H1 (cell line): ENCODE data around the gene MYBPC2. TPM values are rescaled to one million over a fixed set of nuclear protein-coding genes. Genes with fewer than 3 reads are reported as not detected.

Source experiments
- CTCF ChIA-PET: fragments of 300-600 bp; sonication (Branson Sonifier 250); formaldehyde crosslinking; loops from one replicate; lab custom pipeline; 2021; ENCODE audit not compliant: partially characterized antibody; lab: Charles Lee
- POLR2A ChIA-PET: fragments of 300-600 bp; sonication (Branson Sonifier 250); formaldehyde crosslinking; loops from one replicate; lab custom pipeline; 2021; ENCODE audit warnings: inconsistent platforms; ENCODE audit not compliant: partially characterized antibody; lab: Charles Lee
- DNase-seq, 2 experiments: peaks; one replicate each; pipeline versions ENCODE4 v3.0.0 to v3.0.0-alpha.2; 2010 to 2022; ENCODE audit warnings: low spot score in 2 of 2, low read depth in 1 of 2, mixed read lengths in 1 of 2
- FAIRE-seq: peaks from 2 replicates; lab custom pipeline; 2011; peaks lifted over from hg19 to GRCh38; lab: Jason Lieb, UNC
- H2AFZ ChIP-seq: 2 replicates; pipeline ENCODE4 v1.8.1; 2012; ENCODE audit warnings: low read length, inconsistent platforms
- H2AK5ac ChIP-seq: 2 replicates; pipeline ENCODE4 v1.6.1; 2013; ENCODE audit warnings: low read depth, low read length
- H2BK120ac ChIP-seq: replicated peaks from 2 replicates; pipeline ENCODE3; 2013; ENCODE audit warnings: low read depth, low read length, inconsistent platforms
- H2BK12ac ChIP-seq: 2 replicates; pipeline ENCODE4 v1.6.1; 2013; ENCODE audit warnings: low read depth, low read length
- H2BK15ac ChIP-seq: 2 replicates; pipeline ENCODE4 v1.6.1; 2013; ENCODE audit warnings: low read length
- H2BK20ac ChIP-seq: 2 replicates; pipeline ENCODE4 v1.6.1; 2013; ENCODE audit warnings: low read length
- H2BK5ac ChIP-seq: 2 replicates; pipeline ENCODE4 v1.6.1; 2013; ENCODE audit warnings: low read depth, low read length
- H3K14ac ChIP-seq: 2 replicates; pipeline ENCODE4 v1.6.1; 2013; ENCODE audit warnings: inconsistent platforms; ENCODE audit not compliant: insufficient read length
- H3K18ac ChIP-seq: 2 replicates; pipeline ENCODE4 v1.6.1; 2013; ENCODE audit warnings: low read length; ENCODE audit errors: extremely low read depth
- H3K23ac ChIP-seq: 2 replicates; pipeline ENCODE4 v1.6.1; 2013; ENCODE audit warnings: inconsistent platforms; ENCODE audit not compliant: insufficient read length
- H3K23me2 ChIP-seq: 2 replicates; pipeline ENCODE4 v1.6.1; 2013; ENCODE audit warnings: low read depth, low read length
- H3K27ac ChIP-seq: 2 replicates; pipeline ENCODE4 v1.6.1; 2011; ENCODE audit warnings: low read depth, low read length, inconsistent platforms
- H3K27me3 ChIP-seq, 4 experiments: replicated peaks in 1 of 4; 1 replicate in 1 of 4; 2 replicates in 3 of 4; pipeline versions ENCODE4 v1.6.1 to v1.8.1; 2011 to 2013; ENCODE audit warnings: low read length in 3 of 4, mild to moderate bottlenecking in 3 of 4, inconsistent platforms in 2 of 4, mixed read lengths in 2 of 4, moderate library complexity in 1 of 4; ENCODE audit not compliant: control insufficient read depth in 3 of 4, insufficient read depth in 3 of 4; ENCODE audit errors: extremely low read depth in 1 of 4
- H3K36me3 ChIP-seq, 4 experiments: 2 replicates each; pipeline versions ENCODE4 v1.6.1 to v1.8.1; 2011 to 2013; ENCODE audit warnings: mild to moderate bottlenecking in 4 of 4, low read length in 3 of 4, moderate library complexity in 2 of 4, control low read depth in 1 of 4, inconsistent platforms in 1 of 4; ENCODE audit not compliant: insufficient read depth in 4 of 4, control insufficient read depth in 2 of 4
- H3K4ac ChIP-seq: replicated peaks from 2 replicates; pipeline ENCODE3; 2013; ENCODE audit warnings: low read length, low read depth, mixed read lengths, inconsistent platforms; ENCODE audit not compliant: insufficient read length
- H3K4me1 ChIP-seq, 4 experiments: replicated peaks in 1 of 4; 1 replicate in 1 of 4; 2 replicates in 3 of 4; pipeline versions ENCODE4 v1.6.1 to v1.8.1; 2011 to 2013; ENCODE audit warnings: low read length in 3 of 4, inconsistent platforms in 2 of 4, mixed read lengths in 1 of 4; ENCODE audit not compliant: insufficient read depth in 4 of 4, control insufficient read depth in 3 of 4
- H3K4me2 ChIP-seq, 2 experiments: 2 replicates each; pipeline versions ENCODE4 v1.6.1 to v1.8.1; 2011 to 2013; ENCODE audit warnings: low read depth in 2 of 2, low read length in 2 of 2, control low read depth in 1 of 2, inconsistent platforms in 1 of 2, mild to moderate bottlenecking in 1 of 2; ENCODE audit not compliant: insufficient read depth in 1 of 2
- H3K4me3 ChIP-seq, 4 experiments: fragments of 200-600, 300-600 bp in 1 of 4; sonication (generic), shearing (Covaris generic), sonication (Bioruptor Twin) in 1 of 4; 2 replicates each; pipeline versions ENCODE4 v1.5.1 to v1.8.1; 2011 to 2016; ENCODE audit warnings: low read length in 4 of 4, low read depth in 3 of 4, control low read depth in 2 of 4, inconsistent platforms in 2 of 4, mild to moderate bottlenecking in 2 of 4, mixed read lengths in 1 of 4, moderate library complexity in 1 of 4; ENCODE audit not compliant: insufficient read depth in 2 of 4; ENCODE audit errors: extremely low read depth in 1 of 4
- H3K56ac ChIP-seq: replicated peaks from 2 replicates; pipeline ENCODE3; 2013; ENCODE audit warnings: low read depth, mild to moderate bottlenecking, mixed read lengths, low read length, inconsistent platforms; ENCODE audit not compliant: insufficient read length
- H3K79me1 ChIP-seq: 2 replicates; pipeline ENCODE4 v1.6.1; 2013; ENCODE audit warnings: low read depth, low read length, control low read depth
- H3K79me2 ChIP-seq, 2 experiments: 2 replicates each; pipeline versions ENCODE4 v1.6.1 to v1.8.1; 2012 to 2013; ENCODE audit warnings: low read length in 2 of 2, mild to moderate bottlenecking in 2 of 2, inconsistent platforms in 1 of 2; ENCODE audit not compliant: insufficient read depth in 2 of 2, control insufficient read depth in 1 of 2
- H3K9ac ChIP-seq, 4 experiments: replicated peaks in 1 of 4; 1 replicate in 1 of 4; 2 replicates in 3 of 4; pipeline versions ENCODE4 v1.6.1 to v1.8.1; 2011 to 2013; ENCODE audit warnings: low read depth in 3 of 4, low read length in 3 of 4, control low read depth in 2 of 4, mild to moderate bottlenecking in 2 of 4, moderate library complexity in 2 of 4, inconsistent platforms in 1 of 4; ENCODE audit errors: extremely low read depth in 1 of 4
- H3K9me3 ChIP-seq, 2 experiments: 2 replicates each; pipeline versions ENCODE4 v1.6.1 to v1.8.1; 2012 to 2013; ENCODE audit warnings: mild to moderate bottlenecking in 2 of 2, moderate library complexity in 2 of 2, control low read depth in 1 of 2, inconsistent platforms in 1 of 2, low read depth in 1 of 2, low read length in 1 of 2, mixed read lengths in 1 of 2; ENCODE audit not compliant: insufficient read depth in 2 of 2
- H4K20me1 ChIP-seq, 2 experiments: replicated peaks in 1 of 2; 2 replicates each; pipeline versions ENCODE3 to v1.8.1; 2011 to 2013; ENCODE audit warnings: inconsistent platforms in 2 of 2, low read length in 2 of 2, mild to moderate bottlenecking in 1 of 2; ENCODE audit not compliant: insufficient read depth in 2 of 2, control insufficient read depth in 1 of 2
- H4K5ac ChIP-seq: 2 replicates; pipeline ENCODE4 v1.6.1; 2013; ENCODE audit warnings: low read length, low read depth, mixed read lengths, inconsistent platforms; ENCODE audit not compliant: insufficient read length
- H4K8ac ChIP-seq: 2 replicates; pipeline ENCODE4 v1.8.0; 2013; ENCODE audit warnings: mild to moderate bottlenecking, moderate library complexity, low read length, inconsistent platforms; ENCODE audit not compliant: insufficient read depth; ENCODE audit errors: extremely low read depth
- H4K91ac ChIP-seq: replicated peaks from 2 replicates; pipeline ENCODE3; 2013; ENCODE audit warnings: low read length, mixed read lengths, inconsistent platforms; ENCODE audit not compliant: insufficient read length
- BCL11A ChIP-seq, 2 experiments: IDR thresholded peaks; one replicate each; pipeline ENCODE4 v1.6.1; 2011; ENCODE audit warnings: low read depth in 2 of 2, low read length in 2 of 2, mild to moderate bottlenecking in 2 of 2
- SIX5 ChIP-seq: IDR thresholded peaks from 2 replicates; pipeline ENCODE4 v1.6.1; 2011; ENCODE audit warnings: mild to moderate bottlenecking, low read depth, low read length
- TEAD4 ChIP-seq: IDR thresholded peaks from 2 replicates; pipeline ENCODE4 v1.6.1; 2012; ENCODE audit warnings: low read depth, low read length, inconsistent platforms, mixed read lengths
- WGBS, 2 experiments: shearing (Covaris generic) in 1 of 2; methylation state at CpG; one replicate each; pipeline versions ENCODE4 v1.1.6 to v1.1.7; 2013 to 2015; ENCODE audit warnings: low lambda C conversion rate in 2 of 2, mixed read lengths in 2 of 2, inconsistent platforms in 1 of 2, low coverage in 1 of 2, missing lambda C conversion rate in 1 of 2; ENCODE audit not compliant: insufficient replicate concordance in 2 of 2, insufficient coverage in 1 of 2, insufficient read length in 1 of 2; ENCODE audit errors: extremely low coverage in 1 of 2, missing lambda C conversion rate in 1 of 2; 5-methylcytosine and 5-hydroxymethylcytosine counted together
- polyA plus RNA-seq, 7 experiments: library from polyadenylated mRNA; depleted of rRNA in 3 of 7; stranded (reverse) in 5 of 7; unstranded in 2 of 7; fragments of >200 nt in 5 of 7; fragments of 200-250 nt in 2 of 7; gene quantifications; 1 replicate in 5 of 7; 2 replicates in 1 of 7; 4 replicates in 1 of 7; pipeline versions ENCODE4 v1.2.1 to v1.2.3, GENCODE V29; 2011 to 2013; ENCODE audit warnings: missing spikeins in 2 of 7, mixed read lengths in 2 of 7
- total RNA-seq: library from RNA; stranded (reverse); fragmentation: NEBNext Ultra II Directional; extraction: Animal tissue kit (Norgen Biotek cat#: 25700); gene quantifications from 2 replicates; pipeline ENCODE4 v1.2.1, GENCODE V29; 2021

Gene MYBPC2
- total and polyA plus RNA-seq, 2 of the 8 experiments (the other 6 are each of a cell fraction or from before 2014, with no cell fraction given): 1.8 to 3.1 TPM

GRCh38 chr19:50501186-50501567 is 68.5 kb downstream of the MYBPC2 start:
- POLR2A ChIA-PET: interaction anchor here (0.7 to 1.7 kb wide), 5 partner anchors 8 to 44 kb away, joined by 3 to 9 read pairs (median 3); partner anchors contain the start of gene JOSD2
- Histone ChIP-seq H2BK20ac (no peak overlapping the region; the same call in 1 of the 2 replicates), H4K5ac (no peak overlapping the region), H3K14ac (no peak overlapping the region), H3K36me3 (no peaks in the 10 kb centered on the region), H3K4me3 (no peak overlapping the region), H3K9me3 (no peaks in the 10 kb centered on the region), H2BK15ac (no peak overlapping the region), H4K20me1 (no peaks in the 10 kb centered on the region), H2AFZ (no peak overlapping the region), H3K79me1 (no peaks in the 10 kb centered on the region; the same call in 1 of the 2 replicates), H3K9ac (no peak overlapping the region), H2BK12ac (no peak overlapping the region), H2AK5ac (no peak overlapping the region), H3K18ac (no peak overlapping the region), H3K4me2 (no peak overlapping the region; a peak in 1 of 4 replicates), H3K56ac (no peak overlapping the region), H3K4ac (no peak overlapping the region), H4K91ac (no peak overlapping the region), H3K23ac (no peak overlapping the region), H3K27me3 (peaks cover 1 to 38% (median 33%) of the 10 kb centered on the region in 4 experiments), H2BK5ac (no peak overlapping the region), H2BK120ac (no peak overlapping the region), H3K23me2 (peaks cover 3% of the 10 kb centered on the region; the same call in 1 of the 2 replicates), H3K4me1 (peaks cover 0 to 9% (median 3%) of the 10 kb centered on the region in 4 experiments; a peak in 5 of 7 replicates), H3K27ac (no peak overlapping the region), H4K8ac (peak overlapping the region; percentile 2; the same call in 1 of the 2 replicates), H3K79me2 (no peaks in the 10 kb centered on the region)
- TF ChIP-seq TEAD4 (no peak), SIX5 (no peak), BCL11A (IDR thresholded peaks at IDR 0.05; ENCODE audit: low read depth in 2 of 2, low read length in 2 of 2) (no peak)
- DNase-seq: no peak
- FAIRE-seq: no peak
- CTCF ChIA-PET: interaction anchor here (0.5 to 2.4 kb wide), 7 partner anchors 14 to 258 kb away, joined by 3 to 7 read pairs (median 3); no protein-coding TSS in a partner anchor
- 77% methylated on average over 11 of the region's 12 CpGs; no CpG with 5 or more reads in 1 of the 2 experiments for WGBS, 2 experiments
